ENCODE results near the gene CCDC185.
"Not testable (repeated sequence)": the region's sequence is repeated elsewhere in the genome, so short reads cannot be mapped to it uniquely, and the experiment has no call there.

Gene CCDC185

GRCh38 chr1:223399393-223399792, 6.2 kb downstream of the CCDC185 start:
- DNase-seq = not testable (repeated sequence)

GRCh38 chr1:223401873-223402789, 8.9 kb downstream of the CCDC185 start:
- no peak for DNase-seq

DNA sequence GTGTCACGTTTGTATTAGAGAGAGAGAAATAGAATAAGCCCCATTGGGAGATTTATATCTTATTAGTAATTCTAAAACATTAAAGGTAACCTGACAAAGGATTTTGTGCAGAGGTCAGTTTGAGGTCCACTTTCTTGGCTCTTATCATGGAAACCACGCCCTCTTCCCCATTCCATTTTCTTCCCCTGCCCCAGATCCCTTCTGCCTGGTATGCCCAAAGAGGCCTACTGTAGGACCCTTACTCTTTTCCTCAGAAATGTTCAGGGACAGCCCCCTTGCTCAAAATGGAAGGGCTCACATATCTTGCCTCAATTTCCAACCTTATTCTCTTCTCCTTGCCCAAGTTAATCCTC, 9.6 kb downstream of the CCDC185 start:
- DNase-seq = no peak

DNA sequence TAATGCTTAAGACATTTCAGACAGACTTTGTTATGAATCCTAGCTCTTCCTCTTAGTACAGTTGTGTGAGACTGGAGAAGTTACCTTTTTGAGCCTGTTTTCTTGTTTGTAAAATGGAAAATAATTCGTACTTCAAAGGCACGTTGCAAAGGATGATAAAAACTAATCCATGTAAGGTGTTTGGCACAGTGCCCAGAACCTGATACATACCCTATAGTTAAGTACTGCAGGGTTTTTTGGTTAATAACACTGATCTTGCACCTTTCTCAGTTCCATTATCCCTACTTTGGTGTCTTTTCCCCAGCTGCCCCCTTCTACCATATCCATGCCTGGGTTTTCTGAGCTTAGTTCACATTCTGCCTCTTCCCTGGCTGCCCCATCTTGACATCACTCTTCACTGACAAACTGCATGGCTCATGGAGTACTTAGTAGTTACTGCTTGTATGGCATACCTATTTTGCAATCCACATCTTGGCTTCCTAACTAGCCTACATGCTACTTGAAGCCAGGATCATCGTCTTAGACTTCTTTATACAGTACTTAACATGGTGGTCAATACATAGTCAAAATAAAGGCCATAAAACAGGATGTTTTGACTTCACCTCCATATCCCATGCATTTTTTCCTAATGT, 10.1 kb downstream of the CCDC185 start:
- no peak for DNase-seq

DNA sequence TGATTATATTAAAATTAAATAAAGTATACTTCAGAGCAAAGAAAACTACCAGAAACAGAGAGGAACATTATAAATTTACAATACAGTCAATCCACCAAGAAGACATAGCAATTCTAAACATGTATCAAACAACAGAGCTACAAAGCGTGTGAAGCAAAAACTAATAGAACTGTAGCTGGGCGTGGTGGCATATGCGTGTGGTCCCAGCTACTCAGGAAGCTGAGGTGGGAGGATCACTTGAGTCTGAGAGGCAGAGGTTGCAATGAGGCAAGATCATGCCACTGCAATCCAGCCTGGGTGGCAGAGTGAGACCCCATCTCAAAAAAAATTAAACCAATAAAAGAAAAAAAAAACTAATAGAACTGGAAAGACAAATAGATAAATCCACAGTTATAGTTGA, 12.3 kb downstream of the CCDC185 start:
- no peak for DNase-seq

DNA sequence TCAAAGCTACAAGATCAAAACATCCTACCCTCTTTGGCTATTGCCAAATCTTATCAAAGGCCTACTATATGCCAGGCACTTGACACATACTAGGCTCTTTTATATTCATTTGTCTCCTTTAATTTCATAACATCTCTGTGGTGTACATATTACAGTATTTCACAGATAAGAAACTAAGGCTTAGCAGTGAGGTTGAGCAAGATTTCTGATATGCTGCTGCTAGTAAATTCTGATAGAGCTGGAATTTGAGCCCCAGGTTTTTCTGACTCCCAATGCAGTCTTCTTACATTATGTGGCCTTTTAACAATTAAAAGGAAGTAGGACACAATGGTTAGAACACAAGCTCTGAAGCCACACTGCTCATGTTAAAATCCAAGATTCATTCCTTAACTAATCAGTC, 16.8 kb downstream of the CCDC185 start:
- no peak for DNase-seq

DNA sequence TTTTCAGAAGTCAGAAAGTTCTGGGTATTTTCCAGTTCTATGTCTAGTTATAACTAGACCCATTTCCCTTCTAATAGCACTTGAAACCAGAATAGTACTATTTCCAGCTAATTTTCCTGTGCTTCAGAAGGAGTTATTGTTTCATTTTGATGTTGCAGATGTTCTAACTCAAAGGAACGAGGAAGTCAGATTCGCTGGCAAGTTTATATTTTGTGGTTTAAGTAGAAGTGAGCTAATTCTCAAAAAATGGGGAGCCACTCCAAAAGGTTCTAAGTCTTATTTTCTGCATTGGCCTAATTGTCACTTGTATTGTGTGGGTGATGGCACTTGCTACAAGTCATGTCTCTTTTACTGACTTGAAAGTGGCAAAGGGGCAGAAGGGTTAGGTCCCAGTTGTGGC, 18.1 kb downstream of the CCDC185 start:
- DNase-seq = no peak

DNA sequence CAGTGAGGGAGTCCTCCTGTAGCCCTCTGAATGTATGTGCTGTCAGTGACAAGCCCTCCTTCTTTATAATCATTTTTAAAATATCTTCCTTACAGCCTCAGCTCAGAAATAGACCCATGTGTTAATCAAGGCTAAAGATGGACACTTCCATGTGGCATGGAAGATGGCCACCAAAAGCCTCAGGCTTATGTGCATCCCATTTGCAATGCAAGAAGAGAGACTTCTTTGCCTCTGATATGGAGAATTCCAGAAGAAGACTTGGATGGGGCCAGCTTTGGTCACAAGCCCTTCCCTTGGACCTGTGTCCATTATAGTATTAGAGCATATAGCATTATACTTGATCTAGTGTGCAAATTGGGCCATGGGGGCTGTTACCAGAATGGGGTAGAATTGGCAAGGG, 18.5 kb downstream of the CCDC185 start:
- DNase-seq = no peak

GRCh38 chr1:223413216-223413615, 20.0 kb downstream of the CCDC185 start:
- DNase-seq = no peak

DNA sequence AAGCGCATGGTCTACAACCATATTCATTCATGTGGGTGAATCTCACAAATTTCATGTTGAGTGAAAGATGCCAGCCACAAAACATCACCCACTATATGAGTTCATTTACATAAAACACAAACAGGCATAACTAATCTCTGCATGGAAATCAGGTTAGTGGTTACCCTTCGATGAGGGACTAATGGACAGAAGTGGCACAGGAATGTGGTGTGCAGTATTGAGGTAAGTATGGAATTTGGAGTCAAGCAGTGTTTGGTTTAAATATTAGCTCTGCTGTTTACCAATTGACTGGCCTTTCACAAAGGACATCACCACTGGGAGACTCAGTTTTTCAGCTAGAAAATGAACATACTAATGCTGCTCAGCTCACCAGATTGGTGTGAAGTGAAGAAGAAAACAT, 24.2 kb downstream of the CCDC185 start:
- no peak for DNase-seq

GRCh38 chr1:223417903-223418663, 24.9 kb downstream of the CCDC185 start:
- DNase-seq = no peak

- no peak for DNase-seq
Measured at GRCh38 chr1:223419115-223419514, 25.9 kb downstream of the CCDC185 start.

DNA sequence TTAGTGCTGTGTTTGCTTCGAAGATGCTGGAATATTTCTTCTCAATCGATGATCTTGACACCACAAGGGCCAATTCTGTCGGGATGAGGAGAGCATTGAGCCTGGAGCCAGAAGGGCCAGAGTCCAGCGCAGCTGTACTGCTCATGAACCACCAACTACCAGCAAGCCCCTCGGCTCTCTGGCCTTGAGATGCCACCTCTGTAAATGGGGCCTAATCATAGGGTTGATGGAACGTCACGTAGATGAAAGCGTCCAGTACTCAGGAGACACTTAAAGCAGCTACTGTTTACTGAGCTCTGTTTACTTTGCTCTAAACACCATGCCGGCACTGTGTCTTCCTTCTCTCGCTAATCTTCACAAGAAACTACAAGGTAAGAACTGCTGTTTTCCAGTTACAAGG, 26.3 kb downstream of the CCDC185 start:
- no peak for DNase-seq

GRCh38 chr1:223421025-223421424, 27.8 kb downstream of the CCDC185 start:
- no peak for DNase-seq

GRCh38 chr1:223421676-223422075, 28.5 kb downstream of the CCDC185 start:
- DNase-seq = no peak

- DNase-seq = no peak
Measured at GRCh38 chr1:223422911-223423310, 29.7 kb downstream of the CCDC185 start.

GRCh38 chr1:223423641-223424233, 30.5 kb downstream of the CCDC185 start:
- no peak for DNase-seq

- no peak for DNase-seq
Measured at GRCh38 chr1:223425550-223425949, 32.3 kb downstream of the CCDC185 start.

- no peak for DNase-seq
Measured at GRCh38 chr1:223426936-223427335, 33.7 kb downstream of the CCDC185 start.

GRCh38 chr1:223429313-223429731, 36.1 kb downstream of the CCDC185 start:
- no peak for DNase-seq

- DNase-seq = no peak
Measured at GRCh38 chr1:223429821-223430220, 36.6 kb downstream of the CCDC185 start.

- no peak for DNase-seq
Measured at GRCh38 chr1:223430236-223430635, 37.0 kb downstream of the CCDC185 start.

GRCh38 chr1:223437151-223437550, 43.9 kb downstream of the CCDC185 start:
- no peak for DNase-seq

Measured in SIG-M5 (cell line).